Amniotic stem cell (primary cell): ENCODE data around the gene RBKS.

Experiments
- DNase-seq: peaks from one replicate; lab custom pipeline; 2025; lab: John Stamatoyannopoulos, UW

Gene RBKS

GRCh38 chr2:27734305-27734704, 155.9 kb downstream of the RBKS start:
- DNase-seq = no peak
